ENCODE measurements around the gene ZNF292. TPM values are rescaled to one million over a fixed set of nuclear protein-coding genes. Genes with fewer than 3 reads are reported as not detected.

ZNF292 gene
- total RNA-seq, 1 experiment from 2014 or later, result 32.2 TPM

DNA sequence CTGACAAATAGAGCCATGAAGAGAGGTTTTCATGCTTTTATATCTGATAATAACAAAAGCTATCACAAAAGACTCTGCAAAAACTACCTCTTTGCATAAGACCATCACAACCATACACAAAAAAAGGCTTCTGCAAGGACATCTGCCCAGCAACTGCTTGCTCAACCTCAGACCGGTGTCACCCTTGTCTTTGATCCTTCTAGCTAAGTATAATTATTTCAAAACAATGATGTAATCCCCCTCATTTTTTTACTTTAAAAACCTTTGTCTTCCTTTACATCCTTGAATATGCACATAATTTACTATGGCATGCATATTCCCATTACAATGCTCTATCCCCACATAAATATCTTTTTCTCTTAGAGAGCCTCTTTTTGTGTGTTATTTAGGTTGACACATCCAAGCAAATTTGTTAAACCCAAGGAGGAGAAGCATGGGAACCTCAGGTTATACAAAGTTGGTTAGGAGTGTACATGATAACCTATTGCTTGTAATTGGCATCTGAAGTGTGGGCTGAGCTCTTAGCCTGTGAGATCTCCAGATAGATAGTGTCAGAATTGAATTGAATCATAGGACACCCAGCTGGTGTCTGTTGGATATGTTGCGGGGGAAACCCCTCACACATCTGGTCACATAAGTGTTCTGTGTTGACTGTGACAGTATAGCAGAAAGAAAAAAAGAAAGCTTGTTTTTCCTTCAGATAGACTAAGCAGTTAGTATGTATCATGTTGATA is 39.8 kb upstream of the ZNF292 start:
- BruUV-seq (replicated peaks), result no TSS peak
- no peak overlapping the region for H3K4me3 ChIP-seq (ENCODE audit: low read depth, low read length)
- no peaks in the 10 kb centered on the region for H3K9me3 ChIP-seq
- ChIA-PET POLR2A (interaction anchor here (0.6 kb wide), 1 partner anchor 68 kb away, joined by 7 read pairs; no protein-coding TSS in a partner anchor), CTCF (no interaction called here)
- Mint-ChIP-seq H3K4me1 (ENCODE audit: low read depth, unreplicated experiment) (no peaks in the 10 kb centered on the region), H3K27me3 (ENCODE audit: insufficient read depth, unreplicated experiment) (no peaks in the 10 kb centered on the region), H3K9me3 (ENCODE audit: unreplicated experiment) (no peaks in the 10 kb centered on the region), H3K36me3 (ENCODE audit: insufficient read depth, unreplicated experiment) (no peaks in the 10 kb centered on the region), H3K27ac (ENCODE audit: unreplicated experiment) (no peak overlapping the region), H3K4me3 (ENCODE audit: unreplicated experiment) (no peak overlapping the region)
- no peaks in the 10 kb centered on the region; the same call in 1 of the 2 replicates for H3K27me3 ChIP-seq (replicated peaks; ENCODE audit: control insufficient read depth, insufficient read depth, low read length)
- no peaks in the 10 kb centered on the region for H3K36me3 ChIP-seq (ENCODE audit: control insufficient read depth, insufficient read depth, low read length)
- TF ChIP-seq CTCF (IDR thresholded peaks at IDR 0.05; ENCODE audit: insufficient read depth in 1 of 2, low read depth in 1 of 2, low read length in 1 of 2, severe bottlenecking in 1 of 2, unreplicated experiment in 1 of 2), result no peak
- intact Hi-C loops (cut with micrococcal nuclease; ENCODE audit: unreplicated experiment), result no loop called here
- DNase-seq, result no peak
- H3K4me1 ChIP-seq, result no peaks in the 10 kb centered on the region

DNA sequence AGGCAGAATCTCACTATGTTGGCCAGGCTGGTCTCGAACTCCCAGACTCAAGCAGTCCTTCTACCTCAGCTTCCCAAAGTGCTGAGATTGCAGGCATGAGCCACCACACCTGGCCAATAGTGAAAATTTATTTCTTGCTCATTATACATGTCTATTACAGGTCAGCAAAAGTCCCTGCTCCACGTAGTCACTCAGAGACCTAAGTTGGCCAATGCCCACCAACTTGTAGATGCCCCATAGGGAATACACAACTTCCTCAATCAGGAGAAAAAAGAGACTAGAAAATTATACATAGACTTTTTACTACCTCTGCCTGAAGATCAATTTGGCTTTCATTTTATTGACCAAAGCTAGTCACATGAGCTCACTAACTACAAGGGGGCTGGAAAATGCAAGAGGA is 38.4 kb upstream of the ZNF292 start:
- no peak for TF ChIP-seq CTCF (IDR thresholded peaks at IDR 0.05; ENCODE audit: insufficient read depth in 1 of 2, low read depth in 1 of 2, low read length in 1 of 2, severe bottlenecking in 1 of 2, unreplicated experiment in 1 of 2)
- CTCF ChIA-PET, result no interaction called here

DNA sequence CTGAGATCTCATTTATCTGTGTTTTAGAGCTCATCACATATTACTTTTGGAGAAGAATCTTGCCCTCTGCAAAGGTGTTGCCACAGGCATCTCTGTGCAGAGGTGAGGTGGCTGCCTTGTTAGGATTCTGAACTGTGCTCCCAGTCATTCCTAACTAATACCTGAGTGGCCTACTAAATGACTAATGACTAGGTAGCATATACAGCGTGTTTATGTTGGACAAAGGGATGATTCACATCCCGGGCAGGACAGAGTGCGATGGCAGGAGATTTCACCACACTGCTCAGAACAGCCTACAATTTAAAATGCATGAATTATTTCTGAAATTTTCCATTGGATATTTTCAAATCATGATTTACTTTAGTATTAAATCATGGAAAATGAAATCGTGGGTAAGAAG is 37.3 kb upstream of the ZNF292 start:
- intact Hi-C loops (cut with micrococcal nuclease; ENCODE audit: unreplicated experiment), result no loop called here
- no TSS peak for BruUV-seq (replicated peaks)
- Mint-ChIP-seq H3K36me3 (ENCODE audit: insufficient read depth, unreplicated experiment) (no peaks in the 10 kb centered on the region), H3K4me1 (ENCODE audit: low read depth, unreplicated experiment) (no peaks in the 10 kb centered on the region), H3K27ac (ENCODE audit: unreplicated experiment) (no peak overlapping the region), H3K27me3 (ENCODE audit: insufficient read depth, unreplicated experiment) (no peaks in the 10 kb centered on the region), H3K4me3 (ENCODE audit: unreplicated experiment) (no peak overlapping the region), H3K9me3 (ENCODE audit: unreplicated experiment) (no peaks in the 10 kb centered on the region)
- ChIA-PET POLR2A (no interaction called here), CTCF (no interaction called here)
- Histone ChIP-seq H3K4me3 (ENCODE audit: low read depth, low read length) (no peak overlapping the region), H3K9me3 (no peaks in the 10 kb centered on the region), H3K4me1 (no peaks in the 10 kb centered on the region), H3K36me3 (ENCODE audit: control insufficient read depth, insufficient read depth, low read length) (no peaks in the 10 kb centered on the region), H3K27me3 (replicated peaks; ENCODE audit: control insufficient read depth, insufficient read depth, low read length) (no peaks in the 10 kb centered on the region; the same call in 1 of the 2 replicates)
- DNase-seq, result no peak
- no peak for TF ChIP-seq CTCF (IDR thresholded peaks at IDR 0.05; ENCODE audit: insufficient read depth in 1 of 2, low read depth in 1 of 2, low read length in 1 of 2, severe bottlenecking in 1 of 2, unreplicated experiment in 1 of 2)

More for the DNA sequence above, 38.4 kb upstream of the ZNF292 start:
- Histone ChIP-seq H3K9me3 (no peaks in the 10 kb centered on the region), H3K27me3 (replicated peaks; ENCODE audit: control insufficient read depth, insufficient read depth, low read length) (no peaks in the 10 kb centered on the region; the same call in 1 of the 2 replicates), H3K4me3 (ENCODE audit: low read depth, low read length) (no peak overlapping the region), H3K36me3 (ENCODE audit: control insufficient read depth, insufficient read depth, low read length) (no peaks in the 10 kb centered on the region), H3K4me1 (no peaks in the 10 kb centered on the region)
- Mint-ChIP-seq H3K4me1 (ENCODE audit: low read depth, unreplicated experiment) (no peaks in the 10 kb centered on the region), H3K27ac (ENCODE audit: unreplicated experiment) (no peak overlapping the region), H3K4me3 (ENCODE audit: unreplicated experiment) (no peak overlapping the region), H3K9me3 (ENCODE audit: unreplicated experiment) (no peaks in the 10 kb centered on the region), H3K27me3 (ENCODE audit: insufficient read depth, unreplicated experiment) (no peaks in the 10 kb centered on the region), H3K36me3 (ENCODE audit: insufficient read depth, unreplicated experiment) (no peaks in the 10 kb centered on the region)
- DNase-seq, result no peak
- POLR2A ChIA-PET, result no interaction called here
- intact Hi-C loops (cut with micrococcal nuclease; ENCODE audit: unreplicated experiment), result no loop called here
- BruUV-seq (replicated peaks), result no TSS peak
